HG03457 (cell line): Measurements from ENCODE around the gene SLC22A12.

Source experiments
- ATAC-seq: cut with Tn5 transposase; IDR thresholded peaks from one replicate; pipeline ENCODE4 v1.9.1; 2021; ENCODE audit warnings: moderate number of reproducible peaks; ENCODE audit not compliant: unreplicated experiment

The SLC22A12 gene

DNA sequence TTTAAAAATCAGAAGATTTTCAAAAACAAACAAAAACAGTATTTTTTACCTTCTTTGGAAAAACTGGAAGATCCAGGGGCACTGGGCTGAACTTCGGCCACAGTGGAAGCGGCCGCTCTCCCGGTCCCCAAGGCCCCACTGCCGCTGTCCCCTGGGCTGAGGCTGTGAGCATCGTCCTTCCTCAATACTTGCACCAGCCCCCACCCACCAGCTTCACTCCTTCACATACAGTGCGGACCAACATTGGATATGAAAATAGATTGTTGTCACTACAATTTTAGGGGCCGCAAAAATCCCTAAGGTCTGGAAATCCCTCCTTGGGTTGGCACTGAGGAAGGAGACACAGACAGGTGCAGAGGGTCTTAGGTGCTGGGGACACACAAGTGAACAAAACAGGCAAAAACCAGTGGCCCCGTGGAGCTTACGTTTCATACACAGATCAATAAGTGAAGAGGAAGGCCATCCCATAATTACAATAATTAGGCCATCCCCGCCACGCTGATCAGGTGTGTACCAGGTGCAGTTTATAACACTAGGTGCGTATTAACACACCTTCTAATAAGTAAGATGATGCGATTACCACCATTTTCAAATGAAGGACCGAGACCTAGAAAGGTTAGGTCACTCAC, 28.2 kb upstream of the SLC22A12 start:
- no peak for ATAC-seq

DNA sequence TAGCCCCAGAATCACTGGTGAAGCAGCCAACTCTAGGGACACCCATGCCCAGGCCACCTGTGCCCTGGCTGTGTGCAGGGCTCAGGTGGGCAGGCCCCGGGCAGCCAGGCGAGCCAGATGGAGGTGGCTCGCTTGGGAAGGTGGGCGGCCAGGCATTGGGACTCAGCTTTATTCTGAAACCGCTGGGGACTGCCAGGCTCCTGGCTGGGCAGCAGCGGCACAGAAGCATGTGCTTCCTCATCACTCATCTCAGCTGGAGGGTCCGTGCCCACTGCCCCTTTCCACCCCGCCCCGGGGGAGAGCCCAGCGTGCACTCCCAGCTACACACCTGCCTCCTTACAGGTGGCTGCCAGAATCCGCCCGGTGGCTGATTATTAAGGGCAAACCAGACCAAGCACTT, 27.1 kb upstream of the SLC22A12 start:
- ATAC-seq, result no peak

GRCh38 chr11:64564419-64564818, 26.6 kb upstream of the SLC22A12 start:
- no peak for ATAC-seq

DNA sequence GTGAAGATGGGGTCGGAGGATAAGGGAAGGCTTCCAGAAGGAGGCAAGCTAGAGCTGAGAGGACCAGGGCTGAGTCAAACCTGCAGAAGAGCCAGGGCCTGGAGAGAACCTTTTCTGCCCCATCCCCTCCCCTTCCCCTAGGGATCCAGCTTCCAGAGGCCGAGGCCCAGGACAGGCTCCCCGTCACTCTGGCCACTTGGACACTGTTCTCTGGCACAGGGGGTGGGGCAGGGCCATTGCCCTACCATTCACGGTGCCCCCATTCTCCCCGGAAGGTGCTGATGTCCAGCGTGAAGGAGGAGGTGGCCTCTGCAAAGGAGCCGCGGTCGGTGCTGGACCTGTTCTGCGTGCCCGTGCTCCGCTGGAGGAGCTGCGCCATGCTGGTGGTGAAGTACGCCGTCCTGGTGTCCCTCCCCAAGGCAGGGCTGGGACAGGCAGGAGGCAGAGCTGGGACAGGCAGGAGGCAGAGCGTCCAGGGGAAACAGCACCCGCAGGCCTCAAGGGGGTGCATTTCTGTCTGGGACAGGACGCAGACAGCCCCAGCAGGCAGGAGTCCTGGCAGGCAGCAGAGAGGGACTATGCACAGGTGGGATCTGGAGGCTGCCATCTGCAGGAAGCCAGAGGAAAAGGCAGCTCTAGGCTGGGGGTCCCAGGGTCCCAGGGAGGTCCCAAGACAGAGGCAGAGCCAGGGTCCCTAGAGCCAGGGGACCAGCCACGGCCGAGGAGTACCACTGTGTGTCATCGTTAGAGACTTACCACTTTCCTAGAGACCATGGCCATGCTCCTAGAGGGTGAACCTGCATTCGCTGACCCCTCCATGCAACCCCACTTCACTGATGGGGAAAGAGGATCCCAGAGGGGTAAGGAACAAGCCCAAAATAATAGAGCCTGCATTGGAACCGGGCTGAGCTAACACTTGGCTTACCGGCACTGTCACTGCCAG, 25.8 kb upstream of the SLC22A12 start:
- ATAC-seq, result no peak

- no peak for ATAC-seq
Measured at GRCh38 chr11:64566042-64566914, 24.7 kb upstream of the SLC22A12 start.

- no peak for ATAC-seq
Measured at GRCh38 chr11:64566915-64567891, 23.8 kb upstream of the SLC22A12 start.

DNA sequence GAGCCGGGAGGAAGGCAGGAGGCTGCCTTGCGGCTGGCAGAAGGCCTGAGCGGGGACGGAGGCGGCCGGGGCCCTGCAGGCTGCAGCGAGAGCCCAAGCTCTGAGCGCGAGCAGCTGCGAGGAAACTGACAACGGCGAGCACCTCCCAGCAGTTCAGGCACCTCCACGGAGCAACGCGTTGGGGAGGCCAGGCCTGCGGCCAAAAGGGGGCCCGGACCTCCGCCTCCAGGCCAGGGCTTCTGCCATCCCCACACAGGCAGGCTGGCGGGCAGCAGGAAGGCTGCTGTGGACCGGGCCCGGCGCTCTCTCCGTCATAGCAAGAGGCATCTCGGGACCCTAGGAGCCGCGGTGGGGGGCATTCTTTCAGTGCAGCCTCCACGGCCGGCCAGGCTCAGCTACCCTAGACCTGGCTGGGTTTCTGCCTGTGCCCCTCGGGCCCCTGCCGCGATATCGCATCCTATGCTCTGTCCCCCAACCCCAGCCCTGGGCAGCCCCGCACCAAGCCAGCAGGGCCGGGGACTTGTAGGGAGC, 22.9 kb upstream of the SLC22A12 start:
- no peak for ATAC-seq

DNA sequence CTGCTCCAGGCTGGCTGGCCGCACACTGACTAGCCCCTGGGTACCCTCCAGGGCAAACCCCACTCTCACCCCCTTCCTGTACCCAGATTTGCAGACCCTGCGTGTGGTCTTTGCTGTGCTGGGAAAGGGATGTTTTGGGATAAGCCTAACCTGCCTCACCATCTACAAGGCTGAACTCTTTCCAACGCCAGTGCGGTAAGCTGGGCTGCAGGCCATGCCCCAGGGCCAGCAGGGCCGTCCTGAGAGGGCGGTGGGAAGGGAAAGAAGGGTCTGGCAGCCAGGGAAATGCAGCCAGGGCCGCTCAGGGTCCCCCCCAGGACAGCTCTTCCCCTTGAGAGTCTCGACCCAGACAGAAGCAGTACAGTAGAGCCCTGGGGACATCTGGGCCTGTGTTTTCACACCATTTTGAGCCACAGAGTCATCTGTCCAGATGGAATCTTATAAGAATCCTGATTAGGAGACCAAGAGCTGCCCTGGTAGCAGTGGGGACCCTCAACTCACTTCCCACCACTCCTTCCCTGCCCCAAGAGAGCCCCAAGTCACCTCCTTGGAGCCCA, 22.4 kb upstream of the SLC22A12 start:
- no peak for ATAC-seq

- no peak for ATAC-seq
Measured at GRCh38 chr11:64569300-64569970, 21.6 kb upstream of the SLC22A12 start.

DNA sequence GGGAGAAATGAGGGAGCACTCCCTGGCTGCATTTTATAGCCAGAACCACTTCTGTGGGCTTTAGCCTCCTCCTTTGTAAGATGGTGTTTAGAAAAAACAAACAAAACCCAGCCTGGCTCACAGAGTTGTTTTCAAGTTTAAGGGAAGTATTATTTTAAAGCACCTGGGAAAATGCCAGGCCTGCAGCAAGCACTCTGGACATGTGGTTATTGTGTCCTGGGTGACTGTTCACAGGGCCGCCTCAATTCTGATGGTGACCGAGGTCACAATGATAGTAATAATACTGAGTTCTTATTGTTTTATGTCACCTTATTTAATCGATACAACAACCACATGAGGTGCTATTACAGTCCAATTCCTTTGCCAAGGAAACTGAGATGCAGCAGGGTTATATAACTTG, 20.7 kb upstream of the SLC22A12 start:
- no peak for ATAC-seq

DNA sequence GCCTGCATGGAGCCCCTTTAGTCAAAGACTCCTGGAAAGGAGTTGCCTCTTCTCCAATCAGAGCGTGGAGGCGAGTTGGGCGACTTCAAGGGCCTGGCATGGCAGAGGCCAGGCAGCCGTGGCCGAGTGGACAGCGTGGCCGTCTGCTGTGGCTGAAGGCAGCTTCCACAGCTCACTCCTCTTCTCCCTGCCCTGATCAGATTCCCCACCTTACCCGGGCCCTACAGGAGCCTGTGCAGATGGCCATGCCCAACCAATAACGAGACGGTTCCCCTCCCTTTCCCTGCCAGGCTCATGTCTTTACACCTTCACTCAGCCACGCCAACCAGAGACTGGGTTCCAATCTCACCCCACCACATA, 20.0 kb upstream of the SLC22A12 start:
- no peak for ATAC-seq

- no peak for ATAC-seq
Measured at GRCh38 chr11:64571410-64572091, 19.5 kb upstream of the SLC22A12 start.

DNA sequence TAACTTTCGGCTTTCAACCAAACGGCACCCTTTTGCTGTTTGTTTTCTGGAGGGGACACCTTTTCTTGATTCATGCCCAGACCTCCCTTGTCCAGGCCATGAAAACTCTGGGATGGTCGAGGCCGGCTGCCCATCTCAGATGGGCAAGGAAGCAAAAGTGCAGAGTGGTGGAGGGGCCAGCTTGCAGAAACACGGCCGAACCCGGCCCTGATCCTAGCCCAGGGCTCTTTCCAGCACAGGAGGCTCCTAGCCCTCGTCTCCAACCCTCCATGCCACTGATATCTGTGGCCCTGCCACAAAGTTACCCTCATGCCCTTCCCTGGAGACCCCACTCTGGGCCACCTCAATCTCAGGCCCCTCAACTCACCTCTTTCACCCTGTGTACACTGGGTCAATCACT, 18.9 kb upstream of the SLC22A12 start:
- ATAC-seq, result no peak

GRCh38 chr11:64577202-64577601, 13.8 kb upstream of the SLC22A12 start:
- no peak for ATAC-seq

- no peak for ATAC-seq
Measured at GRCh38 chr11:64580412-64580811, 10.6 kb upstream of the SLC22A12 start.

DNA sequence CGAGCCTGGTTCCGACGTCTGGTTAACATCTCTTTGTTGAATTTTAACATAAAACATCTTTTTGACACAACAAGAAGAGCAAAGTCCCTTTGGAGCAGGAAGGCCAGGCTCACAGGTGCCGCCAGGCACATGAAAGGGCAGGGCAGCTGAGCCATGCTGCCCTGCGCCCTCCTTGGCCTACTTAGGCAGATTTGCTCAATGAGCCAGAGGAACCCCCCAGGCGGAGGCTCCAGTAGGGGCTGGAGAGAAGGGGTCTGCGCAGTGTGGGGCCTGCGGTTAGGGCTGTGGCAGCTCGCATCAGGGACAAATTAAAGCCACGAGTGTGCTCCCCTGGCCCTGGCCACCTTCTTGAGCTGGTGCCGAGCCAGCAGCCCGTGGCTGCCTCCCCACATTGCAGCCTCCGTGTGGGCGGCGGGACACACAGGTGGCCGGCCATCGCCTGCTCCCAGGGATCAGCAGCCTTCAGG, 9.9 kb upstream of the SLC22A12 start:
- no peak for ATAC-seq

GRCh38 chr11:64582885-64583284, 8.1 kb upstream of the SLC22A12 start:
- ATAC-seq, result no peak
